ENCODE results near the gene PKIG. TPM values are rescaled to one million over a fixed set of nuclear protein-coding genes. Genes with fewer than 3 reads are reported as not detected.

Gene PKIG
- total RNA-seq, 4 donors from 2014 or later: 72.9 to 153 (median 100) TPM

GRCh38 chr20:44632103-44632752 lies 49.8 kb downstream of the PKIG start:
- no peak for DNase-seq
- H3K27ac ChIP-seq: no peak overlapping the region
- ATAC-seq: no peak
- H3K4me1 ChIP-seq: peaks cover 0 to 12% of the 10 kb centered on the region in 2 donors
- H3K27me3 ChIP-seq: no peaks in the 10 kb centered on the region
- no peaks in the 10 kb centered on the region for H3K9me3 ChIP-seq
- intact Hi-C loops (cut with DNase I; ENCODE audit: low total_unique reads) (no loop called here), in situ Hi-C loops (cut with MboI; ENCODE audit: low sequenced_read_pairs in 4 of 4) (no loop called here)
- no peaks in the 10 kb centered on the region for H3K36me3 ChIP-seq
- TF ChIP-seq CTCF (IDR thresholded peaks at IDR 0.05 in 4 of 5, conservative IDR thresholded peaks at IDR 0.05 in 1 of 5) (no peak), POLR2A (IDR thresholded peaks at IDR 0.05) (no peak)
- no peak overlapping the region for H3K4me3 ChIP-seq

- in situ Hi-C loops (cut with MboI; ENCODE audit: low sequenced_read_pairs in 4 of 4) (no loop called here), intact Hi-C loops (cut with DNase I; ENCODE audit: low total_unique reads) (no loop called here)
- Histone ChIP-seq H3K27ac (peak overlapping the region in 2 of 4 donors; percentile 2 to 31), H3K4me1 (peaks cover 0 to 18% of the 10 kb centered on the region in 2 donors), H3K9me3 (no peaks in the 10 kb centered on the region), H3K36me3 (no peaks in the 10 kb centered on the region), H3K27me3 (no peaks in the 10 kb centered on the region), H3K4me3 (no peak overlapping the region)
- ATAC-seq: no peak
- TF ChIP-seq POLR2A (IDR thresholded peaks at IDR 0.05) (no peak), CTCF (IDR thresholded peaks at IDR 0.05 in 4 of 5, conservative IDR thresholded peaks at IDR 0.05 in 1 of 5) (no peak)
- no peak for DNase-seq
These were observed 50.9 kb downstream of the PKIG start for GRCh38 chr20:44633187-44633810.

- Histone ChIP-seq H3K27me3 (no peaks in the 10 kb centered on the region), H3K4me1 (peaks cover 0 to 20% of the 10 kb centered on the region in 2 donors), H3K27ac (peak overlapping the region in 2 of 4 donors; percentile 30 to 31), H3K9me3 (no peaks in the 10 kb centered on the region), H3K36me3 (no peaks in the 10 kb centered on the region), H3K4me3 (no peak overlapping the region)
- in situ Hi-C loops (cut with MboI; ENCODE audit: low sequenced_read_pairs in 4 of 4) (no loop called here), intact Hi-C loops (cut with DNase I; ENCODE audit: low total_unique reads) (no loop called here)
- TF ChIP-seq POLR2A (IDR thresholded peaks at IDR 0.05): no peak
- TF ChIP-seq CTCF (IDR thresholded peaks at IDR 0.05 in 4 of 5, conservative IDR thresholded peaks at IDR 0.05 in 1 of 5): no peak
- DNase-seq: no peak
- no peak for ATAC-seq
These were observed 51.7 kb downstream of the PKIG start for GRCh38 chr20:44633872-44634600.

- Histone ChIP-seq H3K36me3 (no peaks in the 10 kb centered on the region), H3K27ac (peak overlapping the region in 3 of 4 donors; percentile 74 to 80 (median 80)), H3K9me3 (no peaks in the 10 kb centered on the region), H3K27me3 (no peaks in the 10 kb centered on the region), H3K4me3 (no peak overlapping the region), H3K4me1 (peaks cover 0 to 20% of the 10 kb centered on the region in 2 donors)
- DNase-seq: no peak
- in situ Hi-C loops (cut with MboI; ENCODE audit: low sequenced_read_pairs in 4 of 4) (no loop called here), intact Hi-C loops (cut with DNase I; ENCODE audit: low total_unique reads) (no loop called here)
- TF ChIP-seq POLR2A (IDR thresholded peaks at IDR 0.05): no peak
- TF ChIP-seq CTCF (IDR thresholded peaks at IDR 0.05 in 4 of 5, conservative IDR thresholded peaks at IDR 0.05 in 1 of 5): no peak
- no peak for ATAC-seq
These were observed 53.5 kb downstream of the PKIG start for GRCh38 chr20:44635877-44636276.

All from gastrocnemius medialis (tissue), 4 donors.